DND-41 (cell line): ENCODE results near the gene GDI2.

Experiments
- ATAC-seq: fragments of 200-7000 bp; cut with Tn5 transposase; 3 replicates; pipeline ENCODE4 v1.9.1; 2021; ENCODE audit warnings: low read depth; ENCODE audit not compliant: insufficient read depth
- DNase-seq: peaks from one replicate; pipeline ENCODE4 v3.0.0-alpha.2; 2020
- H2AFZ ChIP-seq: 2 replicates; pipeline ENCODE4 v1.6.0; 2012; ENCODE audit warnings: low read depth, low read length
- H3K27ac ChIP-seq: 2 replicates; pipeline ENCODE4 v1.5.1; 2012; ENCODE audit warnings: low read length, inconsistent platforms
- H3K27me3 ChIP-seq: fragments of 200-600 bp; sonication (generic); 2 replicates; pipeline ENCODE4 v1.6.0; 2012; ENCODE audit warnings: low read length, mild to moderate bottlenecking, inconsistent platforms; ENCODE audit not compliant: insufficient read depth, poor library complexity
- H3K36me3 ChIP-seq: 2 replicates; pipeline ENCODE4 v1.5.1; 2012; ENCODE audit warnings: low read length, inconsistent platforms; ENCODE audit not compliant: insufficient read depth
- H3K4me1 ChIP-seq: 2 replicates; pipeline ENCODE4 v1.5.1; 2012; ENCODE audit warnings: mild to moderate bottlenecking, low read length; ENCODE audit not compliant: insufficient read depth
- H3K4me2 ChIP-seq: 2 replicates; pipeline ENCODE4 v1.6.0; 2012; ENCODE audit warnings: mild to moderate bottlenecking, moderate library complexity, low read length, inconsistent platforms; ENCODE audit not compliant: insufficient read depth
- H3K4me3 ChIP-seq, 2 experiments: fragments of 200-600 bp in 1 of 2; shearing (Covaris generic) in 1 of 2; 2 replicates each; pipeline ENCODE4 v1.5.1; 2012 to 2016; ENCODE audit warnings: inconsistent platforms in 2 of 2, low read length in 2 of 2, mild to moderate bottlenecking in 2 of 2, low read depth in 1 of 2, moderate library complexity in 1 of 2
- H3K79me2 ChIP-seq: 2 replicates; pipeline ENCODE4 v1.6.0; 2012; ENCODE audit warnings: low read length, inconsistent platforms; ENCODE audit not compliant: insufficient read depth
- H3K9ac ChIP-seq: 2 replicates; pipeline ENCODE4 v1.6.0; 2012; ENCODE audit warnings: low read depth, mild to moderate bottlenecking, inconsistent platforms, low read length, moderate library complexity
- H3K9me3 ChIP-seq: 2 replicates; pipeline ENCODE4 v1.5.1; 2012; ENCODE audit warnings: low read length, moderate library complexity, mild to moderate bottlenecking, inconsistent platforms; ENCODE audit not compliant: insufficient read depth, severe bottlenecking
- H4K20me1 ChIP-seq: 2 replicates; pipeline ENCODE4 v1.6.0; 2012; ENCODE audit warnings: low read length; ENCODE audit not compliant: insufficient read depth
- EZH2 ChIP-seq: IDR thresholded peaks from 3 replicates; pipeline ENCODE4 v1.6.1; 2012; ENCODE audit warnings: borderline replicate concordance, low read depth, mild to moderate bottlenecking, moderate library complexity, low read length, inconsistent platforms; ENCODE audit not compliant: severe bottlenecking
- TF ChIP-seq, protein P1 (sequence below): IDR thresholded peaks from 2 replicates; pipeline ENCODE4 v1.5.1; 2012; ENCODE audit warnings: borderline replicate concordance, low read length, moderate library complexity, mild to moderate bottlenecking; ENCODE audit not compliant: poor library complexity, severe bottlenecking; ENCODE audit errors: extremely low read depth

The GDI2 gene

DNA sequence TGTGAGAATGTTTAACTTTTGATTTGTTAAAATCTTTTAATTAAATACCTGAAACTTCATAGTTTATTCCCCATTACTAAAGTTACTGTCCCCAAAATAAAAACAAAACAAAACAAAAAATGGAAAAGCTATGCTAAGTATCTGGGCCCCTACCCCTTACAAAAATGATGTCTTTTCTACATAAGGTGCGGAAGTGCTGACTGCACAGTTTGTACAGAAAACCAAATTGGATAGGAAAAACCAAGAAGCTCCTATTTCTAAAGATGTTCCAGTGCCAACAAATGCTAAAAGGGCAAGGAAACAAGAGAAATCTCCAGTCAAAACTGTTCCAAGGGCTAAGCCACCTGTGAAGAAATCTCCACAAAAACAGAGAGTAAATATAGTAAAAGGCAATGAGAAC is 78.1 kb downstream of the GDI2 start:
- Histone ChIP-seq H3K4me1 (no peaks in the 10 kb centered on the region), H3K27me3 (no peaks in the 10 kb centered on the region), H3K36me3 (peaks cover 81% of the 10 kb centered on the region), H3K79me2 (peaks cover 5% of the 10 kb centered on the region; the same call in 1 of the 2 replicates), H2AFZ (no peak overlapping the region), H3K27ac (no peak overlapping the region), H3K4me2 (no peak overlapping the region), H3K9ac (no peak overlapping the region), H4K20me1 (no peaks in the 10 kb centered on the region), H3K9me3 (no peaks in the 10 kb centered on the region), H3K4me3 (no peak overlapping the region)
- ATAC-seq (no peak), DNase-seq (no peak)
- TF ChIP-seq, protein P1, sequence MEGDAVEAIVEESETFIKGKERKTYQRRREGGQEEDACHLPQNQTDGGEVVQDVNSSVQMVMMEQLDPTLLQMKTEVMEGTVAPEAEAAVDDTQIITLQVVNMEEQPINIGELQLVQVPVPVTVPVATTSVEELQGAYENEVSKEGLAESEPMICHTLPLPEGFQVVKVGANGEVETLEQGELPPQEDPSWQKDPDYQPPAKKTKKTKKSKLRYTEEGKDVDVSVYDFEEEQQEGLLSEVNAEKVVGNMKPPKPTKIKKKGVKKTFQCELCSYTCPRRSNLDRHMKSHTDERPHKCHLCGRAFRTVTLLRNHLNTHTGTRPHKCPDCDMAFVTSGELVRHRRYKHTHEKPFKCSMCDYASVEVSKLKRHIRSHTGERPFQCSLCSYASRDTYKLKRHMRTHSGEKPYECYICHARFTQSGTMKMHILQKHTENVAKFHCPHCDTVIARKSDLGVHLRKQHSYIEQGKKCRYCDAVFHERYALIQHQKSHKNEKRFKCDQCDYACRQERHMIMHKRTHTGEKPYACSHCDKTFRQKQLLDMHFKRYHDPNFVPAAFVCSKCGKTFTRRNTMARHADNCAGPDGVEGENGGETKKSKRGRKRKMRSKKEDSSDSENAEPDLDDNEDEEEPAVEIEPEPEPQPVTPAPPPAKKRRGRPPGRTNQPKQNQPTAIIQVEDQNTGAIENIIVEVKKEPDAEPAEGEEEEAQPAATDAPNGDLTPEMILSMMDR = no peak
- no peak for TF ChIP-seq EZH2

DNA sequence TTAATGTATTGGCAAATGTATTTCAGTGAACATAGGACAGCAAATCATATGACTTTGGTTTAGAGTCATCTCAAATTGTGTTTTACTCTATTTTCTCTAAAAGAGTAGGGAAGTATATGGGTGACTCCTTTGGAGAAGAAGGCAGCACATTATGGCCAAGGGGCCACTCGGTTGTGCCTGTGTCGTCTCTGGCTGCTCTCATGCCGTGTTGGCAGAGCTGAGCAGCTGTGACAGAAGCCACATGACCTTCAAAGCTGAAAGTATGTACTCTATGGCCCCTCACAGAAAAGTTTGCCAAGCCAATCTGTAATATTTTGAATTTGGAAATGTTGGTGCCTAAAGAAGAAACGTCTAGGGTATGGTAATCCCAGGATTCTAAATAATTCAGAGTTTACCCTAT is 81.1 kb downstream of the GDI2 start:
- Histone ChIP-seq H3K36me3 (peaks cover 77% of the 10 kb centered on the region), H3K9ac (no peak overlapping the region), H3K27ac (no peak overlapping the region), H3K9me3 (no peaks in the 10 kb centered on the region), H3K4me3 (no peak overlapping the region), H3K79me2 (peaks cover 5% of the 10 kb centered on the region; the same call in 1 of the 2 replicates), H3K4me1 (no peaks in the 10 kb centered on the region), H2AFZ (no peak overlapping the region), H3K4me2 (no peak overlapping the region), H4K20me1 (no peaks in the 10 kb centered on the region), H3K27me3 (no peaks in the 10 kb centered on the region)
- TF ChIP-seq, protein P1 = no peak
- TF ChIP-seq EZH2 = no peak
- ATAC-seq (no peak), DNase-seq (no peak)

DNA sequence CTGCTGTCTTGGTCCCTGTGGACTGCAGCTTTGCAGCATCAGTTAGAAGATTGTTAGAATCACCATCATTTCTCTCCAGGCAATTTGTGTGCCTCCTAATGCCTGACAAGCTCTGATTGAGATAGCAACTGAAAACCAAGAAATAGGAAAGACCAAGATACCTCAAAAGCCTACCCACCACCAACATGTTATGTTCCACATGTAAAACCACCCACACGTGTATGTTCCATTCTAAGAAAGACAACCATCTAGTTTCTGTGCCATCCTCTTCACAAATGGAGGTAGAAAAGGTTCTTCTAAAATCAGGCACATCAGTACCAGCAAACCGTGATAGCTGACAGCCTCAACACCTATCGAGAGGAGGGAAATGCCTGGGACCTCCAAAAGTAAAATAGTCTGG is 81.7 kb downstream of the GDI2 start:
- Histone ChIP-seq H3K36me3 (peaks cover 83% of the 10 kb centered on the region), H3K9me3 (no peaks in the 10 kb centered on the region), H3K27ac (no peak overlapping the region), H3K79me2 (peaks cover 5% of the 10 kb centered on the region; the same call in 1 of the 2 replicates), H3K4me2 (no peak overlapping the region), H3K4me3 (no peak overlapping the region), H3K9ac (no peak overlapping the region), H4K20me1 (no peaks in the 10 kb centered on the region), H2AFZ (no peak overlapping the region), H3K4me1 (no peaks in the 10 kb centered on the region), H3K27me3 (no peaks in the 10 kb centered on the region)
- no peak for DNase-seq
- ATAC-seq = no peak
- TF ChIP-seq, protein P1 = no peak
- no peak for TF ChIP-seq EZH2

DNA sequence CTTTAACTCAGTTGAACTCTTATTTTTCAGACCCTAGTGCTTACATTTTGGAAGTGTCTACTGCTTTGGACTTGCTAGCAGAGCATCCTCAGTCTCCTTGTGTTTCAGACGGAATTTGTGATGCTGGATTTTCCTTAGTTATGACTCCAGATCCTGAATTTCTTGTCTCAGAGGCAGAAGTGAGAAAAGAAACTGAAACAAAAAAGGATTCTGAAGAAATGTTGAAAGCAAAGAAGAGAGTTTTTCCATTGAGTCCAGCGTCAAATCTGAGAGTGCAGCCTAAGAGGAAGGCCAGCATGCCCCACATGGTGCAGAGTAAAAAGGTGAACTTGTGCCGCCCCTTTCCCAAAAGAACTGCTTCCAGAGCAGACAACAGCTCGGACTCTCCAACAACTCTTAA is 82.5 kb downstream of the GDI2 start:
- H4K20me1 ChIP-seq = no peaks in the 10 kb centered on the region
- no peak overlapping the region for H3K27ac ChIP-seq
- no peaks in the 10 kb centered on the region for H3K9me3 ChIP-seq
- H3K4me3 ChIP-seq = no peak overlapping the region
- DNase-seq (no peak), ATAC-seq (no peak)
- H3K9ac ChIP-seq = no peak overlapping the region
- H3K27me3 ChIP-seq = no peaks in the 10 kb centered on the region
- H3K4me2 ChIP-seq = no peak overlapping the region
- H3K79me2 ChIP-seq = peaks cover 5% of the 10 kb centered on the region; the same call in 1 of the 2 replicates
- no peaks in the 10 kb centered on the region for H3K4me1 ChIP-seq
- TF ChIP-seq EZH2 = no peak
- TF ChIP-seq, protein P1 = no peak
- peaks cover 83% of the 10 kb centered on the region for H3K36me3 ChIP-seq
- no peak overlapping the region for H2AFZ ChIP-seq
